ENCODE measurements around the gene IL17A.

IL17A gene

GRCh38 chr6:52187098-52187497, 923 bp downstream of the IL17A start:
- no peaks in the 10 kb centered on the region for H3K27me3 ChIP-seq (replicated peaks; ENCODE audit: insufficient read depth, low read length)
- no peaks in the 10 kb centered on the region for H3K36me3 ChIP-seq (replicated peaks; ENCODE audit: insufficient read depth, low read length)
- peak overlapping the region; percentile 27; the same call in 1 of the 2 replicates for H3K4me2 ChIP-seq (ENCODE audit: low read depth, low read length)
- H3K79me2 ChIP-seq (ENCODE audit: low read length), result no peaks in the 10 kb centered on the region
- H3K4me1 ChIP-seq (ENCODE audit: low read length), result peaks cover 38% of the 10 kb centered on the region
- no peaks in the 10 kb centered on the region for H4K20me1 ChIP-seq (ENCODE audit: insufficient read depth, low read length)
- no peak overlapping the region for H3K27ac ChIP-seq (ENCODE audit: low read length)
- H2AFZ ChIP-seq (ENCODE audit: low read length), result no peak overlapping the region
- no peak overlapping the region for H3K9ac ChIP-seq (ENCODE audit: low read length)
- no peaks in the 10 kb centered on the region for H3K9me2 ChIP-seq (replicated peaks; ENCODE audit: insufficient read depth, low read length)
- H3K4me3 ChIP-seq (ENCODE audit: low read length), result no peak overlapping the region
- DNase-seq, result no peak
- TF ChIP-seq EZH2phosphoT487 (IDR thresholded peaks at IDR 0.05; ENCODE audit: low read length), result no peak
- no peaks in the 10 kb centered on the region for H3K9me3 ChIP-seq (replicated peaks; ENCODE audit: insufficient read depth, low read length)
- peaks cover 10% of the 10 kb centered on the region for H3F3A ChIP-seq (ENCODE audit: insufficient read depth, low read length)

GRCh38 chr6:52189974-52190373, 3.8 kb downstream of the IL17A start:
- H3K27ac ChIP-seq (ENCODE audit: low read length), result no peak overlapping the region
- TF ChIP-seq, protein P1, sequence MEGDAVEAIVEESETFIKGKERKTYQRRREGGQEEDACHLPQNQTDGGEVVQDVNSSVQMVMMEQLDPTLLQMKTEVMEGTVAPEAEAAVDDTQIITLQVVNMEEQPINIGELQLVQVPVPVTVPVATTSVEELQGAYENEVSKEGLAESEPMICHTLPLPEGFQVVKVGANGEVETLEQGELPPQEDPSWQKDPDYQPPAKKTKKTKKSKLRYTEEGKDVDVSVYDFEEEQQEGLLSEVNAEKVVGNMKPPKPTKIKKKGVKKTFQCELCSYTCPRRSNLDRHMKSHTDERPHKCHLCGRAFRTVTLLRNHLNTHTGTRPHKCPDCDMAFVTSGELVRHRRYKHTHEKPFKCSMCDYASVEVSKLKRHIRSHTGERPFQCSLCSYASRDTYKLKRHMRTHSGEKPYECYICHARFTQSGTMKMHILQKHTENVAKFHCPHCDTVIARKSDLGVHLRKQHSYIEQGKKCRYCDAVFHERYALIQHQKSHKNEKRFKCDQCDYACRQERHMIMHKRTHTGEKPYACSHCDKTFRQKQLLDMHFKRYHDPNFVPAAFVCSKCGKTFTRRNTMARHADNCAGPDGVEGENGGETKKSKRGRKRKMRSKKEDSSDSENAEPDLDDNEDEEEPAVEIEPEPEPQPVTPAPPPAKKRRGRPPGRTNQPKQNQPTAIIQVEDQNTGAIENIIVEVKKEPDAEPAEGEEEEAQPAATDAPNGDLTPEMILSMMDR (IDR thresholded peaks at IDR 0.05; ENCODE audit: low read length), result no peak
- no peak for TF ChIP-seq EZH2phosphoT487 (IDR thresholded peaks at IDR 0.05; ENCODE audit: low read length)

GRCh38 chr6:52190409-52190808, 4.2 kb downstream of the IL17A start:
- no peaks in the 10 kb centered on the region for H4K20me1 ChIP-seq (ENCODE audit: insufficient read depth, low read length)
- no peaks in the 10 kb centered on the region for H3K9me2 ChIP-seq (replicated peaks; ENCODE audit: insufficient read depth, low read length)
- H3K9ac ChIP-seq (ENCODE audit: low read length), result no peak overlapping the region
- peaks cover 10% of the 10 kb centered on the region for H3F3A ChIP-seq (ENCODE audit: insufficient read depth, low read length)
- DNase-seq, result no peak
- no peak overlapping the region for H3K4me2 ChIP-seq (ENCODE audit: low read depth, low read length)
- no peaks in the 10 kb centered on the region for H3K27me3 ChIP-seq (replicated peaks; ENCODE audit: insufficient read depth, low read length)
- no peaks in the 10 kb centered on the region for H3K79me2 ChIP-seq (ENCODE audit: low read length)
- H2AFZ ChIP-seq (ENCODE audit: low read length), result no peak overlapping the region
- no peaks in the 10 kb centered on the region for H3K36me3 ChIP-seq (replicated peaks; ENCODE audit: insufficient read depth, low read length)
- no peak for TF ChIP-seq EZH2phosphoT487 (IDR thresholded peaks at IDR 0.05; ENCODE audit: low read length)
- TF ChIP-seq, protein P1 (IDR thresholded peaks at IDR 0.05; ENCODE audit: low read length), result no peak
- TF ChIP-seq EZH2 (optimal IDR thresholded peaks at IDR 0.05; ENCODE audit: low read depth, low read length), result no peak
- H3K4me1 ChIP-seq (ENCODE audit: low read length), result peaks cover 19% of the 10 kb centered on the region
- H3K9me3 ChIP-seq (replicated peaks; ENCODE audit: insufficient read depth, low read length), result no peaks in the 10 kb centered on the region
- H3K27ac ChIP-seq (ENCODE audit: low read length), result no peak overlapping the region
- no peak overlapping the region for H3K4me3 ChIP-seq (ENCODE audit: low read length)

More at GRCh38 chr6:52189974-52190373, 3.8 kb downstream of the IL17A start:
- Histone ChIP-seq H3K27me3 (replicated peaks; ENCODE audit: insufficient read depth, low read length) (no peaks in the 10 kb centered on the region), H3K4me3 (ENCODE audit: low read length) (no peak overlapping the region), H3K4me2 (ENCODE audit: low read depth, low read length) (no peak overlapping the region), H3K9me3 (replicated peaks; ENCODE audit: insufficient read depth, low read length) (no peaks in the 10 kb centered on the region), H2AFZ (ENCODE audit: low read length) (no peak overlapping the region), H3K36me3 (replicated peaks; ENCODE audit: insufficient read depth, low read length) (no peaks in the 10 kb centered on the region), H3K79me2 (ENCODE audit: low read length) (no peaks in the 10 kb centered on the region), H4K20me1 (ENCODE audit: insufficient read depth, low read length) (no peaks in the 10 kb centered on the region), H3K4me1 (ENCODE audit: low read length) (peaks cover 19% of the 10 kb centered on the region), H3K9ac (ENCODE audit: low read length) (no peak overlapping the region), H3F3A (ENCODE audit: insufficient read depth, low read length) (peaks cover 10% of the 10 kb centered on the region), H3K9me2 (replicated peaks; ENCODE audit: insufficient read depth, low read length) (no peaks in the 10 kb centered on the region)
- DNase-seq, result no peak

- no peak for DNase-seq
- H3K4me3 ChIP-seq (ENCODE audit: low read length), result no peak overlapping the region
- H3K27ac ChIP-seq (ENCODE audit: low read length), result no peak overlapping the region
- H3K27me3 ChIP-seq (replicated peaks; ENCODE audit: insufficient read depth, low read length), result no peaks in the 10 kb centered on the region
- peaks cover 8% of the 10 kb centered on the region for H3K4me1 ChIP-seq (ENCODE audit: low read length)
- H4K20me1 ChIP-seq (ENCODE audit: insufficient read depth, low read length), result no peaks in the 10 kb centered on the region
- no peak for TF ChIP-seq EZH2phosphoT487 (IDR thresholded peaks at IDR 0.05; ENCODE audit: low read length)
- TF ChIP-seq, protein P1 (IDR thresholded peaks at IDR 0.05; ENCODE audit: low read length), result no peak
- TF ChIP-seq EZH2 (optimal IDR thresholded peaks at IDR 0.05; ENCODE audit: low read depth, low read length), result no peak
- H3K79me2 ChIP-seq (ENCODE audit: low read length), result no peaks in the 10 kb centered on the region
- no peaks in the 10 kb centered on the region for H3K9me3 ChIP-seq (replicated peaks; ENCODE audit: insufficient read depth, low read length)
- no peak overlapping the region for H3K4me2 ChIP-seq (ENCODE audit: low read depth, low read length)
- H3F3A ChIP-seq (ENCODE audit: insufficient read depth, low read length), result peaks cover 1% of the 10 kb centered on the region; the same call in 1 of the 2 replicates
- no peak overlapping the region for H3K9ac ChIP-seq (ENCODE audit: low read length)
- no peaks in the 10 kb centered on the region for H3K36me3 ChIP-seq (replicated peaks; ENCODE audit: insufficient read depth, low read length)
- H3K9me2 ChIP-seq (replicated peaks; ENCODE audit: insufficient read depth, low read length), result no peaks in the 10 kb centered on the region
- no peak overlapping the region for H2AFZ ChIP-seq (ENCODE audit: low read length)
Observed at GRCh38 chr6:52191824-52192223, 5.6 kb downstream of the IL17A start.

Measured in MM.1S (cell line).